Measurements from ENCODE around the gene SH3BP5.

SH3BP5 gene

GRCh38 chr3:15241341-15241740, 91.0 kb downstream of the SH3BP5 start:
- no peak for FAIRE-seq

- FAIRE-seq = no peak
Observed at GRCh38 chr3:15229262-15229661, 103.1 kb downstream of the SH3BP5 start.

- no peak for FAIRE-seq
Observed at GRCh38 chr3:15228147-15228546, 104.2 kb downstream of the SH3BP5 start.

- no peak for FAIRE-seq
Observed at GRCh38 chr3:15223685-15224572, 108.5 kb downstream of the SH3BP5 start.

- FAIRE-seq = no peak
Observed at GRCh38 chr3:15221574-15222217, 110.7 kb downstream of the SH3BP5 start.

GRCh38 chr3:15220661-15221060, 111.7 kb downstream of the SH3BP5 start:
- no peak for FAIRE-seq

GRCh38 chr3:15220056-15220455, 112.3 kb downstream of the SH3BP5 start:
- FAIRE-seq = no peak

GRCh38 chr3:15218689-15219088, 113.7 kb downstream of the SH3BP5 start:
- no peak for FAIRE-seq

GRCh38 chr3:15217841-15218267, 114.5 kb downstream of the SH3BP5 start:
- FAIRE-seq = no peak

- FAIRE-seq = peak; percentile 13
Observed at GRCh38 chr3:15217011-15217671, 115.2 kb downstream of the SH3BP5 start.

- FAIRE-seq = no peak
Observed at GRCh38 chr3:15216501-15216900, 115.9 kb downstream of the SH3BP5 start.

- no peak for FAIRE-seq
Observed at GRCh38 chr3:15215996-15216395, 116.4 kb downstream of the SH3BP5 start.

GRCh38 chr3:15214758-15215157, 117.6 kb downstream of the SH3BP5 start:
- no peak for FAIRE-seq

GRCh38 chr3:15211937-15212336, 120.4 kb downstream of the SH3BP5 start:
- no peak for FAIRE-seq

GRCh38 chr3:15207836-15208504, 124.4 kb downstream of the SH3BP5 start:
- no peak for FAIRE-seq

GRCh38 chr3:15206662-15207576, 125.5 kb downstream of the SH3BP5 start:
- no peak for FAIRE-seq

- FAIRE-seq = no peak
Observed at GRCh38 chr3:15205934-15206661, 126.3 kb downstream of the SH3BP5 start, which contains the start of gene CAPN7. TSS of gene CAPN7 (plus strand) at chr3:15206246. CDS start at chr3:15206496, 250 bp downstream.

- no peak for FAIRE-seq
Observed at GRCh38 chr3:15205482-15205933, 126.9 kb downstream of the SH3BP5 start.
